Amygdala (tissue), 56 donors: ENCODE measurements around the gene HK3.

ENCODE experiments used
- DNase-seq, 56 donors: peaks; one replicate each; lab custom pipeline; 2025; lab: John Stamatoyannopoulos, UW

HK3 gene

DNA sequence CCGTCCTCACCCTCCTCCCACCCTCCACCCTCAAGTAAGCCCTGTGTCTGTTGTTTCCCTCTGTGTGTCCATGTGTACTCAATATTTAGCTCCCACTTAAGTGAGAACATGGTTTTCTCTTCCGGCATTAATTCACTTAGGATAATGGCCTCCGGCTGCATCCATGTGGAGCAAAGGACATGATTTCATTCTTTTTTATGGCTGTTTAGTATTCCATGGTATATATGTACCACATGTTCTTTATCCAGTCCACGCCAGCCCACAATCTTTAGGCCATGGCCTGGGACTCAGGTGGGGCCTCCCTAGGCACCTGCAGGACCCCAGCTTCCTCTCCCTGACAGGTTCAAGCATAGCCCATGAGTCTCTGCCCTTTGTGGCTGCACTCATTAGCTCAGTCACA is 65.9 kb downstream of the HK3 start:
- no peak for DNase-seq

- DNase-seq, result no peak
Observed at GRCh38 chr5:176832162-176832561, 67.0 kb downstream of the HK3 start.

DNA sequence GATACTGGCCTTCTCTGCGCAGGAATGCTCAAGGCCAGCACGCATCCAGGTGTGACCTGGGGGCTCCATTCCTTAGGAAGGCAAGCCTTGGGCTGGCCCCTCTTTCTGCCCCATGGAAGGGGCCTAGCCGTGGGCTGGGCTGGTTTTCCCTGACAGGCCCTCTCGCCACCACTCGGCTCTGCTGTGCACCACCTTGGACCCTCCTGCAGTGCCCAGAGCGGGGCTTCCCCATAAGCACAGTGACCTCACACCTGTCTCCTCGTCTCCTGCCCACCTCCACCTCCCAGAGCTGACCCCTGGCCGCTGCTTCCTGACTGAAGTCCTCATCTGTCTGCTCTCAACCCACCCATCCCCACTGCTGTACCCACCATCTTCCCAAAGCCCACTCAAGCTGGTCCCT is 67.7 kb downstream of the HK3 start:
- DNase-seq, result no peak

DNA sequence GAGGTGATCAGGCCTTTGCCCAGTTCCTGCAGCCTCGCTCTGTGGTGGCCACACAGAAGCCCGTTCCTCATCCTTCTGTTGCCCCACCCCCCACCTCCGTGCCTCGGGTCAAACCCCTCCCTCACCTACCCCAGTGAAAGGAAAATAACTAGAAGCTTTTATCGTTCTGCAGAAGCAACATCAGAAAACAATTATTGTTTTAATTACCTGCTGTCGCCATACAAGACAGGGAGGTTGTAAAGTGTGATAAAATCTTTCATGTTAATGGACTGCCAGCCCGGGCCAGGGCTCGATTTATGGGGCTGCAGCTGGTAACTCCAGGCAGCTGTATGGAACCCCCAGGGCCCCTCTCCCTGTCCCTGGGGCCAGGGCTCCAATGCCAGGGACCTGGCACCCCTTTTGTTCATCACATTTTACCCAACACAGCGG is 68.1 kb downstream of the HK3 start:
- no peak for DNase-seq
